ENCODE results near the gene THSD4. TPM values are rescaled to one million over a fixed set of nuclear protein-coding genes. Genes with fewer than 3 reads are reported as not detected.
"Not testable (repeated sequence)": the region's sequence is repeated elsewhere in the genome, so short reads cannot be mapped to it uniquely, and the experiment has no call there.

THSD4 gene
- total RNA-seq, 1 donor from 2014 or later, result 13.1 TPM

- DNase-seq (ENCODE audit: low read depth in 2 of 2), result no peak
Observed at GRCh38 chr15:71148048-71148447, 32.8 kb downstream of the THSD4 start.

- DNase-seq (ENCODE audit: low read depth in 2 of 2), result peak in 1 of 2 donors; percentile 25
Observed at GRCh38 chr15:71149646-71150557, 34.6 kb downstream of the THSD4 start.

GRCh38 chr15:71151081-71151480 is 35.8 kb downstream of the THSD4 start:
- no peak for DNase-seq (ENCODE audit: low read depth in 2 of 2)

- DNase-seq (ENCODE audit: low read depth in 2 of 2), result no peak
Observed at GRCh38 chr15:71152542-71152941, 37.3 kb downstream of the THSD4 start.

GRCh38 chr15:71153823-71154524 is 38.7 kb downstream of the THSD4 start:
- DNase-seq (ENCODE audit: low read depth in 2 of 2), result no peak

- DNase-seq (ENCODE audit: low read depth in 2 of 2), result no peak
Observed at GRCh38 chr15:71154607-71155200, 39.4 kb downstream of the THSD4 start.

GRCh38 chr15:71155534-71155933 is 40.3 kb downstream of the THSD4 start:
- no peak for DNase-seq (ENCODE audit: low read depth in 2 of 2)

- DNase-seq (ENCODE audit: low read depth in 2 of 2), result no peak
Observed at GRCh38 chr15:71160976-71161375, 45.7 kb downstream of the THSD4 start.

GRCh38 chr15:71162309-71162708 is 47.0 kb downstream of the THSD4 start:
- no peak for DNase-seq (ENCODE audit: low read depth in 2 of 2)

GRCh38 chr15:71164606-71165005 is 49.3 kb downstream of the THSD4 start:
- DNase-seq (ENCODE audit: low read depth in 2 of 2), result not testable (repeated sequence)

- no peak for DNase-seq (ENCODE audit: low read depth in 2 of 2)
Observed at GRCh38 chr15:71167445-71168165, 52.3 kb downstream of the THSD4 start.

GRCh38 chr15:71168166-71168834 is 53.0 kb downstream of the THSD4 start:
- no peak for DNase-seq (ENCODE audit: low read depth in 2 of 2)

- DNase-seq (ENCODE audit: low read depth in 2 of 2), result no peak
Observed at GRCh38 chr15:71170163-71170562, 54.9 kb downstream of the THSD4 start.

GRCh38 chr15:71171195-71171594 is 55.9 kb downstream of the THSD4 start:
- no peak for DNase-seq (ENCODE audit: low read depth in 2 of 2)

- not testable (repeated sequence) for DNase-seq (ENCODE audit: low read depth in 2 of 2)
Observed at GRCh38 chr15:71174360-71174759, 59.1 kb downstream of the THSD4 start.

GRCh38 chr15:71180986-71181853 is 65.9 kb downstream of the THSD4 start:
- DNase-seq (ENCODE audit: low read depth in 2 of 2), result no peak

GRCh38 chr15:71182522-71182921 is 67.3 kb downstream of the THSD4 start:
- DNase-seq (ENCODE audit: low read depth in 2 of 2), result no peak

GRCh38 chr15:71183063-71183462 is 67.8 kb downstream of the THSD4 start:
- DNase-seq (ENCODE audit: low read depth in 2 of 2), result no peak

- DNase-seq (ENCODE audit: low read depth in 2 of 2), result no peak
Observed at GRCh38 chr15:71185706-71186105, 70.4 kb downstream of the THSD4 start.

- DNase-seq (ENCODE audit: low read depth in 2 of 2), result no peak
Observed at GRCh38 chr15:71186267-71186666, 71.0 kb downstream of the THSD4 start.
